ENCODE results near the gene SOCS6.
"Not testable (repeated sequence)": the region's sequence is repeated elsewhere in the genome, so short reads cannot be mapped to it uniquely, and the experiment has no call there.

The SOCS6 gene, protein sequence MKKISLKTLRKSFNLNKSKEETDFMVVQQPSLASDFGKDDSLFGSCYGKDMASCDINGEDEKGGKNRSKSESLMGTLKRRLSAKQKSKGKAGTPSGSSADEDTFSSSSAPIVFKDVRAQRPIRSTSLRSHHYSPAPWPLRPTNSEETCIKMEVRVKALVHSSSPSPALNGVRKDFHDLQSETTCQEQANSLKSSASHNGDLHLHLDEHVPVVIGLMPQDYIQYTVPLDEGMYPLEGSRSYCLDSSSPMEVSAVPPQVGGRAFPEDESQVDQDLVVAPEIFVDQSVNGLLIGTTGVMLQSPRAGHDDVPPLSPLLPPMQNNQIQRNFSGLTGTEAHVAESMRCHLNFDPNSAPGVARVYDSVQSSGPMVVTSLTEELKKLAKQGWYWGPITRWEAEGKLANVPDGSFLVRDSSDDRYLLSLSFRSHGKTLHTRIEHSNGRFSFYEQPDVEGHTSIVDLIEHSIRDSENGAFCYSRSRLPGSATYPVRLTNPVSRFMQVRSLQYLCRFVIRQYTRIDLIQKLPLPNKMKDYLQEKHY

DNA sequence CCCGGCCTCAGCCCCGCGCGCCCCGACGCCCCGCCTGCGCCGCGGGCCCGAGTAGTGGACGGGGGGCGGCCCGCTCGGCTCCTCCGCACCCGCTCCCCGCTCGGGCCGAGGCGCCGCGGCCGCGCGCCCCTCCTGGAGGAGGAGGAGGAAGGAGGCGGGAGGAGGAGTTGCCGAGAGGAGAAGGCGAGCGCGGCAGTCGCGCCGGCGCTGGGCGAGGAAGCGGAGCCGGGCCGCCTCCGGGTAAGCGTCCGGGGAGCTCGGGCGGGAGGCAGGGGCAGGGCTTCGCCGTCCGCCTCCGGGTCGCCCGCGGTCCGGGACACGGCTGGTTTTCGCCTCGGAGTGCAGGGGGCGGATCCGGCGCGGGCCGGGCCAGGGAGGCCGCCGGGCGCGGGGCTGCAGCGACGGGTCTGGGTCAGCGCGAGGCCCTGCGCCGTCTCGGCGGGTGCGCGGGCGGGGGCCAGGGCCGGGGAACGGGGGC lies at the start of gene SOCS6:
TSS of gene SOCS6 (plus strand) at position 195 of the 478 bp plus-strand sequence. CDS start 35,624 bp downstream, outside the sequence.
- peak in 1 of 2 donors; percentile 39 for ATAC-seq

GRCh38 chr18:70243131-70243929 lies 45.5 kb upstream of the SOCS6 start:
- no peak for ATAC-seq

DNA sequence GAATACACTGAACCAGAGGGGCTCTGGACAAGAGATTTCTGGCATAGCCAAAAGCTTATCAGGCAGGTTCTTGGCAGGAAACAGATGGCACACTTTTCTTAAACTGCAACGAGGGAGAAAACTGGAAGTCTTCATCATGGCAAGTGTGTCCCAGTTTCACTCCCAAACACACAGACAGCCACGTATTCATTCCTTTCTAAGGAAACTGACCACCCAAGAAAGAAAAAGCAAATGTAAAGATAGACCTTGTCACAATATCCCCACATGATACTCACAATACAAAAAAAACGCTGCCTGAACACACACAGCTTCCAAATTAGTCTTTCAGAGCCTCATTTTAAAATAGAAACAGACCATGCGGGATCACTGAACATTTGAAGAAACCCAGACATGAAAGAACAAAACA lies 42.8 kb upstream of the SOCS6 start:
- ATAC-seq = no peak

DNA sequence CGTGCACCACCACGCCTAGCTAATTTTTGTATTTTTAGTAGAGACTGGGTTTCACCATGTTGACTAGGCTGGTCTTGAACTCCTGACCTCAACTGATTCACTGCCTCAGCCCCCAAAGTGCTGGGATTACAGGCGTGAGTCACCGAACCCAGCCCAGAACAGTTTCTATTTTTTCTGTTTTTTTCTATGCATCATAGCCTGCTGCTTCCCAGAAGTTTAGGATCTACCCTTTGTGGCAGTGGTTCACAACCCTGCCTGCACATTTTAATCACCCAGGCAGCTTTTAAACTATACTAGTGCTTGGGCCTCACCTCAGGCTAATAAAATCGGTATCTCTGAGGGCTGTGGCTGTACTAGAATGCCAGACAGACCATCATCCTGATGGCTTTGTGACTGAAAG lies 39.7 kb upstream of the SOCS6 start:
- ATAC-seq = no peak

DNA sequence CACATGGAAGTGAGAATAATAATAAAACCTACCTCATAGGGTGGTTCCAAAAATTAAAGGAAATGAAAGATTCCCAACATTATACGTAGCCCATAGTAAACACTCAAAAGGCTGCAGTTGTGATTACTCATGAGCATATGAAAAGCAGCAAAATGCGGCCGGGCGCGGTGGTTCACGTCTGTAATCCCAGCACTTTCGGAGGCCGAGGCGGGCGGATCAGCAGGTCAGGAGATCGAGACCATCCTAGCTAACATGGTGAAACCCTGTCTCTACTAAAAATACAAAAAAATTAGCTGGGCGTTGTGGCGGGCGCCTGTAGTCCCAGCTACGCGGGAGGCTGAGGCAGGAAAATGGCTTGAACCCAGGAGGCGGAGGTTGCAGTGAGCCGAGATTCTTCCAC lies 39.0 kb upstream of the SOCS6 start:
- not testable (repeated sequence) for ATAC-seq

- ATAC-seq = no peak
These were observed 38.1 kb upstream of the SOCS6 start for GRCh38 chr18:70250781-70251180.

GRCh38 chr18:70256184-70256583 lies 32.7 kb upstream of the SOCS6 start:
- no peak for ATAC-seq

- ATAC-seq = no peak
These were observed 31.9 kb upstream of the SOCS6 start for GRCh38 chr18:70256994-70257393.

- no peak for ATAC-seq
These were observed 30.6 kb upstream of the SOCS6 start for GRCh38 chr18:70258243-70258642.

DNA sequence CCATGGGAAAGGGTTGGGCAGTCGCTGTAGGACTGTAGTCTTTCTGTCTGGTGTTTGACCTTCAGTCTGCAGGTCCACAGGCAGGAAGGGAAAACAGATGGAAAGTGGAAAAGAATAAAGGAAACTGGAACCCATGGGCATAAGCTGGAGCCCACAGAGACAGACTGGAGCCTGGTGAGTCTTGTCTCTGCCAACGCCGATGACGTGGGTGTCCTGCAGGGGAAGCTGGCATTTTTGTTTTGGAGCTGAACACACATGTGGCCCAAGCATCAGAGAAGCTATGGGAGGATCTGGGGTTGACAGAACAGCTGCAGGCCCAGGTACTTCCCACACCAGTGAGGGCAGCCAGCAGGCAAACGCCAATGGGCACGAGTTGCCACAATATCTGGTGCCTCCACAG lies 28.2 kb upstream of the SOCS6 start:
- no peak for ATAC-seq

GRCh38 chr18:70261141-70261788 lies 27.6 kb upstream of the SOCS6 start:
- no peak for ATAC-seq

DNA sequence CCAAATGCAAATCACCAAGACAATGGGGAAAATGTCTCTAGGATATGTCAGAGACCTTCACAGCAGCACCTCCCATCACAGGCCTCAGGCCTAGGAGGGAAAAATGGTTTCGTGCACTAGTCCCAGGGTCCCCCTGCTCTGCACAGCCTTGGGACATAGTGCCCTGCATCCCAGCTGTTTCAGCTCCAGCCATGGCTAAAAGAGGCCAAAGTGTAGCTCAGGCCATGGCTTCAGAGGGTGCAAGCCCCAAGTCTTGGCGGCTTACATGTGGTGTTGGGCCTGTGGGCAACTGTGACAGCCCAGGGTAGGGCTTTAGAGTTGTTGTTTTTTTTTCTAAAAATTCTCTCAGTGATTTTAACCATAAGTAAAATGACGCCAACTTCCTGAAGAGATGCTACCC lies 25.5 kb upstream of the SOCS6 start:
- no peak for ATAC-seq

- ATAC-seq = no peak
These were observed 17.1 kb upstream of the SOCS6 start for GRCh38 chr18:70271742-70272141.

DNA sequence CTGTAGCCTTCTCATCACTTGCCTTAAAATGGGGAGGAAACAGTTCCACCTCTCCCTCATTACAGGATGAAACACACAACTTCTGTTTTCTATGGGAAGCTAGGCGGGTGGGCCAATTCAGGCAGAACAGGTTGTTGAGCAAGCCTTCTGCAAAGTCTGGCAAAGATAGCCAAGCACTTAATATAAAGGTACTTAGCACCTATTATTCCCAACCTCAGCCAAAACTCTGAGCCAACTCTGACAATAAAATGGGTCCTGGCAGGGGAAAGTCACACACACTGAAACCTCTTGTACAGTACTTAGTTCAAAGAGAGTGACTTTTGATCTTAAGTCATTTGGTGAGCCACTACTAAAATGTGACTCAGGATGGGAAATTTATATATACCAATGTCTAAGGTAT lies 15.8 kb upstream of the SOCS6 start:
- ATAC-seq = no peak

- no peak for ATAC-seq
These were observed 12.2 kb upstream of the SOCS6 start for GRCh38 chr18:70276416-70277191.

GRCh38 chr18:70279470-70279869 lies 9.4 kb upstream of the SOCS6 start:
- no peak for ATAC-seq

DNA sequence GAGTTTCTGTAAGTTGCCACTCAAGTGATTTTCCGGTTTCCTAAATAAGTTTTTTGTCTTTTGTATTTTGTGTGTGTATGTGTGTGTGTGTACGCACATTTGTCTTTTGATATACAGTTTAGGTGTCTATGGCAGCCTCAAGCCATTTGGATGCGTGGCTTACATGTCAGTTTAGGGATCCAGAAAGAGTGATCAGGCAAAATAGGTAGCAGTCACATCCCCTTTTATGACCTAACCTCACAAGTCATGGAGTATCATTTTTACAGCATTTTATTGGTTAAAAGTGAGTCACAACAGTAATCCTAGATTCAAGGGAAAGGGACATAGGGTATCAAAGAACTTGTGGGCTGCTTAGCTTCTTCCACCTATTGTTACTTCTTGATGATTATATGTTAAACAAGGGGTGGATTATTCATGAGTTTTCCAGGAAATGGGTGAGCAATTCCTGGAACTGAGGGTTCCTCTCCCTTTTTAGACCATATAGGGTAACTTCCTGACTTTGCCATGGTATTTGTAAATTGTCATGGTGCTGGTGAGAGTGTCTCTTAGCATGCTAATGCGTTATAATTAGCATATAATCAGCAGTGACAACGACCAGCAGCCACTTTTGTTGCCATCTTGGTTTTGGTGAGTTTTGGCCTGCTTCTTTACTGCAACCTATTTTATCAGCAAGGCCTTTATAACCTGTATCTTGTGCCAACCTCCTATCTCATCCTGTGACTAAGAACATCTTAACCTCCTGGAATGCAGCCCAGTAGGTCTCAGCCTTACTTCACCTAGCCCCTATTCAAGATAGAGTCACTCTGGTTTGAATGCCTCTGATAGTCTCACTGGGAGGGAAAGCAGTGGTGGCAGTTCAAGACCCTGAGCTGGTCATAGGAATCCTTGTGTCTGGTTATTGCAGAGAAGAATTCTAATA lies 8.6 kb upstream of the SOCS6 start:
- no peak for ATAC-seq

- peak in 1 of 2 donors; percentile 30 for ATAC-seq
These were observed 3.7 kb upstream of the SOCS6 start for GRCh38 chr18:70284976-70285620.

GRCh38 chr18:70287731-70288130 lies 1.1 kb upstream of the SOCS6 start:
- no peak for ATAC-seq

GRCh38 chr18:70288171-70288850 lies 534 bp upstream of the SOCS6 start:
- no peak for ATAC-seq

Data from activated CD4-positive, CD25-positive, alpha-beta regulatory T cell treated with anti-CD3 and anti-CD28 coated beads, Interleukin-2, amount 50 U/mL, for 24 hours (primary cell).